Tibial nerve (tissue), 4 donors: ENCODE results near the gene NUP42. TPM values are rescaled to one million over a fixed set of nuclear protein-coding genes. Genes with fewer than 3 reads are reported as not detected.

Source experiments
- DNase-seq, 2 donors: peaks; one replicate each; pipeline ENCODE4 v3.0.0-alpha.2; 2019; ENCODE audit warnings: low spot score in 2 of 2
- H3K27ac ChIP-seq, 4 donors: fragments of 200-600 bp; sonication (generic) in 3 of 4; one replicate each; pipeline ENCODE4 v1.5.1; 2017 to 2019; ENCODE audit warnings: mild to moderate bottlenecking in 1 of 4
- H3K27me3 ChIP-seq, 2 donors: fragments of 200-600 bp; sonication (generic) in 1 of 2; one replicate each; pipeline versions ENCODE4 v1.5.1 to v1.6.0; 2017 to 2019
- H3K36me3 ChIP-seq, 3 donors: fragments of 200-600 bp; sonication (generic); one replicate each; pipeline ENCODE4 v1.5.1; 2018 to 2019
- H3K4me1 ChIP-seq, 4 donors: fragments of 200-600 bp; sonication (generic) in 3 of 4; one replicate each; pipeline ENCODE4 v1.5.1; 2017 to 2019
- H3K4me3 ChIP-seq, 4 donors: fragments of 200-600 bp; sonication (generic) in 3 of 4; one replicate each; pipeline ENCODE4 v1.5.1; 2017 to 2019; ENCODE audit warnings: mild to moderate bottlenecking in 1 of 4, moderate library complexity in 1 of 4
- H3K9me3 ChIP-seq, 4 donors: fragments of 200-600 bp; sonication (generic) in 3 of 4; one replicate each; pipeline ENCODE4 v1.5.1; 2017 to 2019
- EP300 ChIP-seq, 2 donors: sonication (generic); formaldehyde crosslinking; IDR thresholded peaks; one replicate each; pipeline ENCODE4 v1.6.1; 2017; ENCODE audit warnings: antibody characterized with exemption in 2 of 2, mild to moderate bottlenecking in 1 of 2
- POLR2A ChIP-seq, 2 donors: fragments of 450-650 bp; IDR thresholded peaks; one replicate each; pipeline ENCODE4 v1.6.1; 2017; ENCODE audit warnings: antibody characterized with exemption in 2 of 2, mild to moderate bottlenecking in 2 of 2, moderate library complexity in 2 of 2
- WGBS, 2 donors: methylation state at CpG; one replicate each; pipeline ENCODE4 v1.1.5; 2018; 5-methylcytosine and 5-hydroxymethylcytosine counted together
- total RNA-seq, 4 donors: library from RNA; depleted of rRNA; stranded (reverse); fragments of >200 nt; gene quantifications; one replicate each; pipeline ENCODE4 v1.1.0, GENCODE V29; 2016
- TF ChIP-seq, protein P1 (sequence below), 5 experiments: fragments of 200-600 bp in 3 of 5; fragments of 450-650 bp in 2 of 5; sonication (generic) in 3 of 5; IDR thresholded peaks; one replicate each; pipeline ENCODE4 v1.5.1; 2016 to 2019; ENCODE audit warnings: antibody characterized with exemption in 5 of 5, mild to moderate bottlenecking in 3 of 5, moderate library complexity in 2 of 5

The NUP42 gene
- total RNA-seq, 4 donors from 2014 or later: 19.2 to 45.6 (median 35.8) TPM

DNA sequence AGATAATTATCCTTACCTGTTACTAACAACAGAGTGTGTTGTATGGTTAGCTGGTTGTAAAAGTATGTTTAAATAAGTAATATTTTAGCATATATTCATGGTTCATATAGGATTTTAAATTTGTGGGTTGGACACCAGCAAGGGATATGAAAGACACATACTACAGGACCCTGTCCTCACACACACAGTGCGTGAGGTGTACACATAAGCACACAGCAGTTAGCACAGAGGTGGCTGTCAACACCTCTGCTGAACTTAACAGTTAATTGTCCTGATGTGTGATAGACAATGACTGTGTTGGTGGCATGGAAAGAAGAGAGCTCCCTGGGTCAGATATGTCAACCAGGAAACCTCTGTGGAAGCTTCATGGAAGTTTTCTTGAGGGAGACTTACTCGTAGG, 23.3 kb upstream of the NUP42 start:
- Histone ChIP-seq H3K4me1 (no peaks in the 10 kb centered on the region), H3K27ac (no peak overlapping the region), H3K4me3 (no peak overlapping the region), H3K36me3 (peaks cover 0 to 54% (median 0%) of the 10 kb centered on the region in 3 donors), H3K9me3 (no peaks in the 10 kb centered on the region), H3K27me3 (no peaks in the 10 kb centered on the region)
- TF ChIP-seq POLR2A (IDR thresholded peaks at IDR 0.05) (no peak), EP300 (IDR thresholded peaks at IDR 0.05) (no peak)
- TF ChIP-seq, protein P1, sequence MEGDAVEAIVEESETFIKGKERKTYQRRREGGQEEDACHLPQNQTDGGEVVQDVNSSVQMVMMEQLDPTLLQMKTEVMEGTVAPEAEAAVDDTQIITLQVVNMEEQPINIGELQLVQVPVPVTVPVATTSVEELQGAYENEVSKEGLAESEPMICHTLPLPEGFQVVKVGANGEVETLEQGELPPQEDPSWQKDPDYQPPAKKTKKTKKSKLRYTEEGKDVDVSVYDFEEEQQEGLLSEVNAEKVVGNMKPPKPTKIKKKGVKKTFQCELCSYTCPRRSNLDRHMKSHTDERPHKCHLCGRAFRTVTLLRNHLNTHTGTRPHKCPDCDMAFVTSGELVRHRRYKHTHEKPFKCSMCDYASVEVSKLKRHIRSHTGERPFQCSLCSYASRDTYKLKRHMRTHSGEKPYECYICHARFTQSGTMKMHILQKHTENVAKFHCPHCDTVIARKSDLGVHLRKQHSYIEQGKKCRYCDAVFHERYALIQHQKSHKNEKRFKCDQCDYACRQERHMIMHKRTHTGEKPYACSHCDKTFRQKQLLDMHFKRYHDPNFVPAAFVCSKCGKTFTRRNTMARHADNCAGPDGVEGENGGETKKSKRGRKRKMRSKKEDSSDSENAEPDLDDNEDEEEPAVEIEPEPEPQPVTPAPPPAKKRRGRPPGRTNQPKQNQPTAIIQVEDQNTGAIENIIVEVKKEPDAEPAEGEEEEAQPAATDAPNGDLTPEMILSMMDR (IDR thresholded peaks at IDR 0.05): no peak
- WGBS, 2 donors: 92 to 97% methylated on average over 2 of the region's 2 CpGs
- no peak for DNase-seq

- TF ChIP-seq POLR2A (IDR thresholded peaks at IDR 0.05) (no peak), EP300 (IDR thresholded peaks at IDR 0.05) (no peak)
- TF ChIP-seq, protein P1 (IDR thresholded peaks at IDR 0.05): no peak
- H3K4me3 ChIP-seq: no peak overlapping the region
- no peak for DNase-seq
Measured at GRCh38 chr7:23161482-23161881, 20.4 kb upstream of the NUP42 start.

GRCh38 chr7:23164846-23165245, 17.0 kb upstream of the NUP42 start:
- 91 to 98% methylated on average over 3 of the region's 3 CpGs for WGBS, 2 donors
- H3K4me1 ChIP-seq: no peaks in the 10 kb centered on the region
- no peaks in the 10 kb centered on the region for H3K9me3 ChIP-seq
- no peaks in the 10 kb centered on the region for H3K27me3 ChIP-seq
- no peak overlapping the region for H3K4me3 ChIP-seq
- TF ChIP-seq, protein P1 (IDR thresholded peaks at IDR 0.05): no peak
- no peak for TF ChIP-seq EP300 (IDR thresholded peaks at IDR 0.05)
- no peak for TF ChIP-seq POLR2A (IDR thresholded peaks at IDR 0.05)
- DNase-seq: no peak
- no peak overlapping the region for H3K27ac ChIP-seq
- H3K36me3 ChIP-seq: peaks cover 0 to 26% (median 0%) of the 10 kb centered on the region in 3 donors

More at GRCh38 chr7:23161482-23161881, 20.4 kb upstream of the NUP42 start:
- Histone ChIP-seq H3K36me3 (peaks cover 0 to 38% (median 0%) of the 10 kb centered on the region in 3 donors), H3K27ac (no peak overlapping the region), H3K9me3 (no peaks in the 10 kb centered on the region), H3K4me1 (no peaks in the 10 kb centered on the region), H3K27me3 (no peaks in the 10 kb centered on the region)
- 97 to 100% methylated on average over 1 of the region's 1 CpG for WGBS, 2 donors

- Histone ChIP-seq H3K9me3 (no peaks in the 10 kb centered on the region), H3K36me3 (peaks cover 0 to 27% (median 0%) of the 10 kb centered on the region in 3 donors), H3K4me1 (no peaks in the 10 kb centered on the region), H3K27ac (no peak overlapping the region), H3K4me3 (no peak overlapping the region), H3K27me3 (no peaks in the 10 kb centered on the region)
- no peak for DNase-seq
- 92 to 98% methylated on average over 1 of the region's 1 CpG for WGBS, 2 donors
- TF ChIP-seq POLR2A (IDR thresholded peaks at IDR 0.05): no peak
Measured at GRCh38 chr7:23165316-23165715, 16.5 kb upstream of the NUP42 start.

- H3K9me3 ChIP-seq: no peaks in the 10 kb centered on the region
- no peak overlapping the region for H3K4me3 ChIP-seq
- H3K36me3 ChIP-seq: peaks cover 0 to 35% (median 0%) of the 10 kb centered on the region in 3 donors
- H3K27me3 ChIP-seq: no peaks in the 10 kb centered on the region
- no peak for TF ChIP-seq POLR2A (IDR thresholded peaks at IDR 0.05)
- TF ChIP-seq EP300 (IDR thresholded peaks at IDR 0.05): no peak
- TF ChIP-seq, protein P1 (IDR thresholded peaks at IDR 0.05): no peak
- WGBS, 2 donors: 83 to 86% methylated on average over 5 of the region's 5 CpGs
- DNase-seq: no peak
- H3K27ac ChIP-seq: no peak overlapping the region
- H3K4me1 ChIP-seq: no peaks in the 10 kb centered on the region
Measured at GRCh38 chr7:23167691-23168090, 14.2 kb upstream of the NUP42 start.
